ENCODE results near the gene EXOC7. TPM values are rescaled to one million over a fixed set of nuclear protein-coding genes. Genes with fewer than 3 reads are reported as not detected.
"Not testable (repeated sequence)": the region's sequence is repeated elsewhere in the genome, so short reads cannot be mapped to it uniquely, and the experiment has no call there.

Gene EXOC7
- polyA plus RNA-seq, 3 donors from 2014 or later: 37.2 to 78.9 (median 56.9) TPM

GRCh38 chr17:76082326-76083251 lies 21.0 kb downstream of the EXOC7 start:
- Mint-ChIP-seq H3K27ac (peak overlapping the region in 1 of 6 donors; percentile 8), H3K4me1 (no peaks in the 10 kb centered on the region), H3K36me3 (peaks cover 0 to 11% (median 7%) of the 10 kb centered on the region in 3 donors), H3K4me3 (no peak overlapping the region), H3K27me3 (ENCODE audit: low read depth in 3 of 3) (peaks cover 6 to 14% (median 8%) of the 10 kb centered on the region in 3 donors), H3K9me3 (no peaks in the 10 kb centered on the region)
- DNase-seq: no peak

- Mint-ChIP-seq H3K4me1 (peaks cover 7 to 9% of the 10 kb centered on the region in 2 donors), H3K27me3 (ENCODE audit: low read depth in 3 of 3) (peaks cover 10 to 24% (median 16%) of the 10 kb centered on the region in 3 donors), H3K4me3 (no peak overlapping the region), H3K36me3 (peaks cover 0 to 11% (median 7%) of the 10 kb centered on the region in 3 donors), H3K9me3 (no peaks in the 10 kb centered on the region), H3K27ac (peak overlapping the region in 2 of 6 donors; percentile 60 to 85)
- no peak for DNase-seq
These were observed 22.0 kb downstream of the EXOC7 start for GRCh38 chr17:76081295-76082210.

DNA sequence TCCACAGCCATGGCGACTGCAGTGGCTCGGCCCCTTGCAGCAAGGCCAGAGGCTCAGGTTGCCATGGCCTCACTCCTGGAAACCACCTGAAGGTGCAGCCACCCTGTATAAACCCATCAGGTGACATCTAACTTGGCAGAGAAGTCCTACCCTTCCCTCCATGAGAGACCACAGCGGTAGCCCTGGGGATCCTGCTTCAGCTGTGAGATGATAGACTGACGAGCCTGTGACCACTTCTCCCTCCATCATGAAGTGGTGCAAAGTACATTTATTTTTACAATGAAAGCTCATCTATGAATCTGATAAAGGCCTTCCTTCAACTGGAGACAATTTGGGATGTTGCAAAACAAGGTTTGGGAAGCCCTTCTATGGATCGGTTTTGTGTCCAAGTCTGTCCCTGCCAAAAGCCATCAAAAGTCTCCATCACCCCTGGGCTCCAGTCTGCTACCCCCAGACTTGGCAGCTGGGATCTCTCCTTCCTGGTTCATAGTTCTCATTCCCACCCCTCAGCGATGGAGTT lies 22.8 kb downstream of the EXOC7 start:
- H3K4me3 Mint-ChIP-seq: no peak overlapping the region
- no peak overlapping the region for H3K27ac Mint-ChIP-seq
- H3K4me1 Mint-ChIP-seq: peaks cover 8 to 9% of the 10 kb centered on the region in 2 donors
- H3K36me3 Mint-ChIP-seq: peaks cover 0 to 11% (median 7%) of the 10 kb centered on the region in 3 donors
- H3K9me3 Mint-ChIP-seq: no peaks in the 10 kb centered on the region
- DNase-seq: no peak
- peaks cover 10 to 29% (median 19%) of the 10 kb centered on the region in 3 donors for H3K27me3 Mint-ChIP-seq (ENCODE audit: low read depth in 3 of 3)

- Mint-ChIP-seq H3K9me3 (no peaks in the 10 kb centered on the region), H3K4me1 (peaks cover 9 to 11% of the 10 kb centered on the region in 2 donors), H3K36me3 (peaks cover 0 to 10% (median 7%) of the 10 kb centered on the region in 3 donors), H3K27me3 (ENCODE audit: low read depth in 3 of 3) (peaks cover 16 to 36% (median 22%) of the 10 kb centered on the region in 3 donors), H3K27ac (no peak overlapping the region), H3K4me3 (no peak overlapping the region)
- no peak for DNase-seq
These were observed 23.4 kb downstream of the EXOC7 start for GRCh38 chr17:76079956-76080767.

DNA sequence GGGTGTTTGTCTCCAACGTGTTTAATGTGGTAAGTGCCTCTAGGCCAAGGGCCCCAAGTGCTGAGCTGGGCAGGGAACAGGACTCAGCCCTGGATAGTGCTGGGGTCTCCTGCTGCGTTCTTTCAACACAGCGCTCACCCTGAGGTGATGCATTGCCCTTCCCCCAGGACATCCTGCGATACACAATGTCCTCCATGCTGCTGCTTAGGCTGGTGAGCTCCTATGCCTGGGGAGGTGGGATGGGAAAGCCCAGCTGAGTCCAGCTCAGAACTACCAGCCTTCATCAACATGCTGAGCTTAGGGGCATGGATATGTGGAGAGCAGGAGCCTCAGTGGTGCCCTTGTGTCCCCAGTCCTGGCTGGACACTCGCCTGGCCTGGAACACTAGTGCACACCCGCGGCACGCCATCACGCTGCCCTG lies 24.0 kb downstream of the EXOC7 start:
- Mint-ChIP-seq H3K4me1 (peaks cover 9 to 15% of the 10 kb centered on the region in 2 donors), H3K27me3 (ENCODE audit: low read depth in 3 of 3) (peaks cover 19 to 39% (median 26%) of the 10 kb centered on the region in 3 donors), H3K27ac (no peak overlapping the region), H3K4me3 (no peak overlapping the region), H3K36me3 (peaks cover 0 to 4% (median 4%) of the 10 kb centered on the region in 3 donors), H3K9me3 (no peaks in the 10 kb centered on the region)
- DNase-seq: no peak

GRCh38 chr17:76078860-76079534 lies 24.6 kb downstream of the EXOC7 start, which contains the start of gene ZACN:
Gene ZACN, plus strand, starts transcription at chr17:76079182. Its CDS starts 83 bp downstream, at chr17:76079265.
- H3K9me3 Mint-ChIP-seq: no peaks in the 10 kb centered on the region
- no peaks in the 10 kb centered on the region for H3K36me3 Mint-ChIP-seq
- peaks cover 19 to 39% (median 26%) of the 10 kb centered on the region in 3 donors for H3K27me3 Mint-ChIP-seq (ENCODE audit: low read depth in 3 of 3)
- DNase-seq: no peak
- H3K27ac Mint-ChIP-seq: no peak within 1 kb of the TSS
- peaks cover 9 to 15% of the 10 kb centered on the region in 2 donors for H3K4me1 Mint-ChIP-seq
- no peak within 1 kb of the TSS for H3K4me3 Mint-ChIP-seq

DNA sequence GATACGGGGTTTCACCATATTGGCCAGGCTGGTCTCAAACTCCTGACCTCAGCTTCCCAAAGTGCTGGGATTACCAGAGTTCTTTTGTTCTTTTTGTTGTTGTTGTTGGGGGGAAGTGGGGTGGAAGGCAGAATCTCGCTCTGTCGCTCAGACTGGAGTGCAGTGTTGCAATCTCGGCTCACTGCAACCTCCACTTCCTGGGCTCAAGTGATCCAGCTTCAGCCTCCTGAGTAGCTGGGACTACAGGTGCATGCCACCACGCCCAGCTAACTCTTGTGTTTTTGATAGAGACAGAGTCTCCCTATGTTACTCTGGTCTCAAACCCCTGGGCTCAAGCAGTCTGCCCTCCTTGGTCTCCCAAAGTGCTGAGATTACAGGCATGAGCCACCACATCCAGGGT lies 25.2 kb downstream of the EXOC7 start:
- not testable (repeated sequence) for H3K9me3 Mint-ChIP-seq, H3K36me3 Mint-ChIP-seq, H3K4me3 Mint-ChIP-seq, DNase-seq, H3K27ac Mint-ChIP-seq
- Mint-ChIP-seq H3K4me1 (peaks cover 9 to 15% of the 10 kb centered on the region in 2 donors), H3K27me3 (ENCODE audit: low read depth in 3 of 3) (peaks cover 21 to 43% (median 26%) of the 10 kb centered on the region in 3 donors)

GRCh38 chr17:76077584-76078110 lies 25.9 kb downstream of the EXOC7 start:
- Mint-ChIP-seq H3K27me3 (ENCODE audit: low read depth in 3 of 3) (peaks cover 22 to 42% (median 26%) of the 10 kb centered on the region in 3 donors), H3K36me3 (no peaks in the 10 kb centered on the region), H3K9me3 (no peaks in the 10 kb centered on the region), H3K27ac (no peak overlapping the region), H3K4me3 (peak overlapping the region in 1 of 5 donors; percentile 58), H3K4me1 (peaks cover 13 to 19% of the 10 kb centered on the region in 2 donors)
- no peak for DNase-seq

DNA sequence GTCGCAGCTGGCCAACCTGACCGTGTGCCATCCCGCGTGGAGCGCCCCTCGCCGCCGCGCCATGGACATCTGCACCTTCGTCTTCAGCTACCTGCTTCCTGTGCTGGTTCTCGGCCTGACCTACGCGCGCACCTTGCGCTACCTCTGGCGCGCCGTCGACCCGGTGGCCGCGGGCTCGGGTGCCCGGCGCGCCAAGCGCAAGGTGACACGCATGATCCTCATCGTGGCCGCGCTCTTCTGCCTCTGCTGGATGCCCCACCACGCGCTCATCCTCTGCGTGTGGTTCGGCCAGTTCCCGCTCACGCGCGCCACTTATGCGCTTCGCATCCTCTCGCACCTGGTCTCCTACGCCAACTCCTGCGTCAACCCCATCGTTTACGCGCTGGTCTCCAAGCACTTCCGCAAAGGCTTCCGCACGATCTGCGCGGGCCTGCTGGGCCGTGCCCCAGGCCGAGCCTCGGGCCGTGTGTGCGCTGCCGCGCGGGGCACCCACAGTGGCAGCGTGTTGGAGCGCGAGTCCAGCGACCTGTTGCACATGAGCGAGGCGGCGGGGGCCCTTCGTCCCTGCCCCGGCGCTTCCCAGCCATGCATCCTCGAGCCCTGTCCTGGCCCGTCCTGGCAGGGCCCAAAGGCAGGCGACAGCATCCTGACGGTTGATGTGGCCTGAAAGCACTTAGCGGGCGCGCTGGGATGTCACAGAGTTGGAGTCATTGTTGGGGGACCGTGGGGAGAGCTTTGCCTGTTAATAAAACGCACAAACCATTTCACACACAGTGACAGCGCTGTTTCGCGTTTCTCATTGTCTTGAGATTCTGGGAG lies 26.6 kb downstream of the EXOC7 start:
- Mint-ChIP-seq H3K4me1 (peaks cover 20 to 24% of the 10 kb centered on the region in 2 donors), H3K4me3 (peak overlapping the region in 4 of 5 donors; percentile 58 to 72 (median 69)), H3K9me3 (no peaks in the 10 kb centered on the region), H3K36me3 (no peaks in the 10 kb centered on the region), H3K27me3 (ENCODE audit: low read depth in 3 of 3) (peaks cover 22 to 45% (median 26%) of the 10 kb centered on the region in 3 donors), H3K27ac (peak overlapping the region in 3 of 6 donors; percentile 22 to 79 (median 31))
- DNase-seq: peak; percentile 31 to 49 (median 45)

GRCh38 chr17:76076146-76076764 lies 27.3 kb downstream of the EXOC7 start:
- Mint-ChIP-seq H3K4me1 (peaks cover 27 to 31% of the 10 kb centered on the region in 2 donors), H3K4me3 (peak overlapping the region in 2 of 5 donors; percentile 46 to 67), H3K27me3 (ENCODE audit: low read depth in 3 of 3) (peaks cover 22 to 42% (median 26%) of the 10 kb centered on the region in 3 donors), H3K27ac (peak overlapping the region in 1 of 6 donors; percentile 79), H3K9me3 (no peaks in the 10 kb centered on the region), H3K36me3 (no peaks in the 10 kb centered on the region)
- DNase-seq: no peak

Measured in immature natural killer cell (primary cell).